ENCODE results near the gene POFUT1. TPM values are rescaled to one million over a fixed set of nuclear protein-coding genes. Genes with fewer than 3 reads are reported as not detected.
"Not testable (repeated sequence)": the region's sequence is repeated elsewhere in the genome, so short reads cannot be mapped to it uniquely, and the experiment has no call there.

Gene POFUT1
- total RNA-seq, 1 experiment from 2014 or later = 29.4 TPM

GRCh38 chr20:32195581-32195980 lies 12.1 kb upstream of the POFUT1 start:
- peaks cover 8% of the 10 kb centered on the region for H3K4me1 Mint-ChIP-seq
- TF ChIP-seq IRF2 (CRISPR knock-in tag; IDR thresholded peaks at IDR 0.05; ENCODE audit: borderline replicate concordance, low read depth) (no peak), E2F5 (CRISPR knock-in tag; IDR thresholded peaks at IDR 0.05) (no peak), ZMAT4 (CRISPR knock-in tag; IDR thresholded peaks at IDR 0.05) (no peak), AR (CRISPR knock-in tag; IDR thresholded peaks at IDR 0.05) (no peak), ZNF416 (CRISPR knock-in tag; IDR thresholded peaks at IDR 0.05) (no peak)
- no peak overlapping the region for H3K4me3 Mint-ChIP-seq
- H3K27me3 Mint-ChIP-seq (ENCODE audit: low read depth) = no peaks in the 10 kb centered on the region
- POLR2A ChIA-PET = no interaction called here
- DNase-seq (ENCODE audit: low spot score) = no peak
- CTCF ChIA-PET = no interaction called here
- H3K36me3 Mint-ChIP-seq = peaks cover 45% of the 10 kb centered on the region
- no peak for ATAC-seq
- H3K27ac Mint-ChIP-seq = no peak overlapping the region
- H3K9me3 Mint-ChIP-seq = no peaks in the 10 kb centered on the region

- DNase-seq (ENCODE audit: low spot score); H3K9me3 Mint-ChIP-seq; CTCF ChIA-PET; POLR2A ChIA-PET; H3K27ac Mint-ChIP-seq; H3K4me3 Mint-ChIP-seq; ATAC-seq; H3K27me3 Mint-ChIP-seq (ENCODE audit: low read depth); H3K4me1 Mint-ChIP-seq: not testable (repeated sequence)
- peaks cover 54% of the 10 kb centered on the region for H3K36me3 Mint-ChIP-seq
Observed at GRCh38 chr20:32196613-32197012, 11.1 kb upstream of the POFUT1 start.

- peak; percentile 73 for ATAC-seq
- POLR2A ChIA-PET; H3K9me3 Mint-ChIP-seq; H3K27ac Mint-ChIP-seq; H3K4me3 Mint-ChIP-seq; H3K27me3 Mint-ChIP-seq (ENCODE audit: low read depth); CTCF ChIA-PET; H3K4me1 Mint-ChIP-seq; DNase-seq (ENCODE audit: low spot score): not testable (repeated sequence)
- peaks cover 59% of the 10 kb centered on the region for H3K36me3 Mint-ChIP-seq
Observed at GRCh38 chr20:32197136-32197535, 10.5 kb upstream of the POFUT1 start.

- DNase-seq (ENCODE audit: low spot score) (no peak), ATAC-seq (no peak)
- Mint-ChIP-seq H3K27ac (no peak overlapping the region), H3K4me3 (no peak overlapping the region), H3K27me3 (ENCODE audit: low read depth) (no peaks in the 10 kb centered on the region), H3K4me1 (peaks cover 15% of the 10 kb centered on the region), H3K36me3 (peaks cover 60% of the 10 kb centered on the region), H3K9me3 (no peaks in the 10 kb centered on the region)
- POLR2A ChIA-PET = no interaction called here
- CTCF ChIA-PET = no interaction called here
- TF ChIP-seq ZNF423 (CRISPR knock-in tag; IDR thresholded peaks at IDR 0.05) = no peak
- TF ChIP-seq JAZF1 (CRISPR knock-in tag; IDR thresholded peaks at IDR 0.05) = no peak
- no peak for TF ChIP-seq ZNF416 (CRISPR knock-in tag; IDR thresholded peaks at IDR 0.05)
- no peak for TF ChIP-seq ZBTB43 (CRISPR knock-in tag; IDR thresholded peaks at IDR 0.05)
- TF ChIP-seq AFF4 (CRISPR knock-in tag; IDR thresholded peaks at IDR 0.05; ENCODE audit: borderline replicate concordance) = no peak
- TF ChIP-seq SMAD4 (CRISPR knock-in tag; IDR thresholded peaks at IDR 0.05) = no peak
- no peak for TF ChIP-seq RORB (CRISPR knock-in tag; IDR thresholded peaks at IDR 0.05)
- TF ChIP-seq NFATC4 (CRISPR knock-in tag; IDR thresholded peaks at IDR 0.05) = no peak
- TF ChIP-seq ZNF281 (CRISPR knock-in tag; IDR thresholded peaks at IDR 0.05) = no peak
- no peak for TF ChIP-seq ETV6 (CRISPR knock-in tag; IDR thresholded peaks at IDR 0.05)
- no peak for TF ChIP-seq HMGA2 (CRISPR knock-in tag; IDR thresholded peaks at IDR 0.05)
- no peak for TF ChIP-seq ZBTB21 (CRISPR knock-in tag; IDR thresholded peaks at IDR 0.05; ENCODE audit: borderline replicate concordance)
- no peak for TF ChIP-seq NR1H2 (CRISPR knock-in tag; IDR thresholded peaks at IDR 0.05)
- TF ChIP-seq MLX (CRISPR knock-in tag; IDR thresholded peaks at IDR 0.05) = no peak
Observed at GRCh38 chr20:32199006-32199405, 8.7 kb upstream of the POFUT1 start.
